22Rv1 (cell line): ENCODE results near the gene NRP2.

Experiments
- ZFX ChIP-seq: fragments of 450-650 bp; IDR thresholded peaks from 2 replicates; pipeline ENCODE4 v1.6.1; 2017; ENCODE audit warnings: antibody characterized with exemption, borderline replicate concordance
- TF ChIP-seq, protein P1 (sequence below): fragments of 450-650 bp; IDR thresholded peaks from 2 replicates; pipeline ENCODE4 v1.5.1; 2017; ENCODE audit warnings: mild to moderate bottlenecking

DNA sequence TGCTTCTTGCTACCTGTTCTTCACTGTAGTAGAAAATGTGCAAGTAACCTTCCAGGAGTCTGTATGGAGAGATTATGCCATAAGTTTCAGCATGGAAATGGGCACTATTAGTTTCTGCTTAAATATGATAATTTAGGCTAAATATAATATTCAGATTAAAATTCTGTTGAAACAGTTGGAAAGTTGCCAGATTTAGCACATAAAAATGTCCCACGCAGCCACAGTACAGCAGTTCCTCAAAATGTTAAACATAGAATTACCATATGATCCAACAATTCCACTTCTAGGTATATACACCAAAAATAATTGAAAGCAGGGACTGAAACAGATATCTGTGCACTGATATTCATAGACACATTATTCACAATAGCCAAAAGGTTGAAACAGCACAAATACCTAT is 121.2 kb downstream of the NRP2 start:
- TF ChIP-seq, protein P1, sequence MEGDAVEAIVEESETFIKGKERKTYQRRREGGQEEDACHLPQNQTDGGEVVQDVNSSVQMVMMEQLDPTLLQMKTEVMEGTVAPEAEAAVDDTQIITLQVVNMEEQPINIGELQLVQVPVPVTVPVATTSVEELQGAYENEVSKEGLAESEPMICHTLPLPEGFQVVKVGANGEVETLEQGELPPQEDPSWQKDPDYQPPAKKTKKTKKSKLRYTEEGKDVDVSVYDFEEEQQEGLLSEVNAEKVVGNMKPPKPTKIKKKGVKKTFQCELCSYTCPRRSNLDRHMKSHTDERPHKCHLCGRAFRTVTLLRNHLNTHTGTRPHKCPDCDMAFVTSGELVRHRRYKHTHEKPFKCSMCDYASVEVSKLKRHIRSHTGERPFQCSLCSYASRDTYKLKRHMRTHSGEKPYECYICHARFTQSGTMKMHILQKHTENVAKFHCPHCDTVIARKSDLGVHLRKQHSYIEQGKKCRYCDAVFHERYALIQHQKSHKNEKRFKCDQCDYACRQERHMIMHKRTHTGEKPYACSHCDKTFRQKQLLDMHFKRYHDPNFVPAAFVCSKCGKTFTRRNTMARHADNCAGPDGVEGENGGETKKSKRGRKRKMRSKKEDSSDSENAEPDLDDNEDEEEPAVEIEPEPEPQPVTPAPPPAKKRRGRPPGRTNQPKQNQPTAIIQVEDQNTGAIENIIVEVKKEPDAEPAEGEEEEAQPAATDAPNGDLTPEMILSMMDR, result no peak
- no peak for TF ChIP-seq ZFX
